ENCODE data around the gene HTRA3. TPM values are rescaled to one million over a fixed set of nuclear protein-coding genes. Genes with fewer than 3 reads are reported as not detected.

HTRA3 gene
- 0.80 and 1.1 TPM in 2 replicates for total RNA-seq (2014; rRNA removed; shearing (Covaris generic))

GRCh38 chr4:8269535-8270417, at the start of gene HTRA3:
HTRA3 (plus strand) TSS chr4:8269754; CDS start chr4:8269969, 215 bp downstream.

Other genes starting within 250 kb of the HTRA3 start
- gene ABLIM2, start 110.9 kb upstream of the HTRA3 start, total RNA-seq (2014; rRNA removed; shearing (Covaris generic)), result 0.13 TPM in 1 of 2 replicates, not detected in the other
- gene SH3TC1, start 70.5 kb upstream of the HTRA3 start, total RNA-seq (2014; rRNA removed; shearing (Covaris generic)), result 19.3 and 22.5 TPM in 2 replicates
- gene ACOX3, start 171.0 kb downstream of the HTRA3 start, total RNA-seq (2014; rRNA removed; shearing (Covaris generic)), result 21.7 and 27.0 TPM in 2 replicates
- 19.8 and 20.4 TPM in 2 replicates for gene TRMT44, start 171.0 kb downstream of the HTRA3 start, total RNA-seq (2014; rRNA removed; shearing (Covaris generic))